GM12891 (cell line): Measurements from ENCODE around the gene TLCD5.

Source experiments
- POLR2A ChIP-seq: IDR thresholded peaks from 2 replicates; pipeline ENCODE4 v1.6.1; 2011; ENCODE audit warnings: low read depth, low read length, control low read depth
- POLR2AphosphoS5 ChIP-seq: IDR thresholded peaks from 2 replicates; pipeline ENCODE4 v1.6.1; 2011; ENCODE audit warnings: low read depth, low read length, control low read depth

- no peak for TF ChIP-seq POLR2A
- TF ChIP-seq POLR2AphosphoS5: no peak
Measured at GRCh38 chr11:120306519-120307242, 18.4 kb upstream of the TLCD5 start.
